MCF 10A (cell line): ENCODE results near the gene C1orf21. TPM values are rescaled to one million over a fixed set of nuclear protein-coding genes. Genes with fewer than 3 reads are reported as not detected.

Source experiments
- BruUV-seq: library from RNA; stranded (reverse); fragments of 400-500 nt; replicated peaks from 2 replicates; lab custom pipeline; 2021; lab: Mats Ljungman, UMichigan
- CTCF ChIA-PET: fragments of 300-600 bp; sonication (Branson Sonifier 250); formaldehyde crosslinking; extraction: SDS; loops from one replicate; lab custom pipeline; 2021; ENCODE audit warnings: antibody characterized with exemption, inconsistent platforms; lab: Yijun Ruan, JAX
- POLR2A ChIA-PET: fragments of 300-600, 350-650 bp; sonication (Branson Sonifier 250); formaldehyde crosslinking; extraction: SDS; loops from one replicate; lab custom pipeline; 2020; ENCODE audit warnings: antibody characterized with exemption, inconsistent platforms; lab: Yijun Ruan, JAX
- DNase-seq: peaks from one replicate; pipeline ENCODE4 v3.0.0-alpha.2; 2018; ENCODE audit not compliant: unreplicated experiment
- H3K27ac Mint-ChIP-seq: one replicate; pipeline ENCODE4 v1.8.0; 2022; ENCODE audit warnings: mild to moderate bottlenecking, low read depth, mixed read lengths; ENCODE audit not compliant: unreplicated experiment
- H3K27me3 Mint-ChIP-seq: one replicate; pipeline ENCODE4 v1.8.0; 2022; ENCODE audit warnings: mixed read lengths; ENCODE audit not compliant: insufficient read depth, unreplicated experiment
- H3K36me3 Mint-ChIP-seq: one replicate; pipeline ENCODE4 v1.8.0; 2022; ENCODE audit warnings: mild to moderate bottlenecking, moderate library complexity, mixed read lengths; ENCODE audit not compliant: insufficient read depth, unreplicated experiment
- H3K4me1 Mint-ChIP-seq: one replicate; pipeline ENCODE4 v1.8.0; 2022; ENCODE audit warnings: mixed read lengths; ENCODE audit not compliant: insufficient read depth, unreplicated experiment
- H3K4me3 Mint-ChIP-seq: one replicate; pipeline ENCODE4 v1.8.0; 2022; ENCODE audit warnings: mild to moderate bottlenecking, moderate library complexity, mixed read lengths; ENCODE audit not compliant: unreplicated experiment
- H3K9me3 Mint-ChIP-seq: one replicate; pipeline ENCODE4 v1.8.0; 2022; ENCODE audit warnings: mixed read lengths; ENCODE audit not compliant: unreplicated experiment
- intact Hi-C: fragments of 100-400 bp; cut with micrococcal nuclease; formaldehyde crosslinking; loops from 2 replicates; pipeline ENCODE4 v1.14.1; 2022
- total RNA-seq: library from RNA; stranded (reverse); gene quantifications from 2 replicates; pipeline ENCODE4 v1.2.3, GENCODE V29; 2022
- TF ChIP-seq, protein P1 (sequence below): fragments of 200-600 bp; IDR thresholded peaks from one replicate; pipeline ENCODE4 v1.8.0; 2022; ENCODE audit warnings: antibody characterized with exemption, mild to moderate bottlenecking; ENCODE audit not compliant: unreplicated experiment

The C1orf21 gene
- total RNA-seq, 1 experiment from 2014 or later: 23.2 TPM

DNA sequence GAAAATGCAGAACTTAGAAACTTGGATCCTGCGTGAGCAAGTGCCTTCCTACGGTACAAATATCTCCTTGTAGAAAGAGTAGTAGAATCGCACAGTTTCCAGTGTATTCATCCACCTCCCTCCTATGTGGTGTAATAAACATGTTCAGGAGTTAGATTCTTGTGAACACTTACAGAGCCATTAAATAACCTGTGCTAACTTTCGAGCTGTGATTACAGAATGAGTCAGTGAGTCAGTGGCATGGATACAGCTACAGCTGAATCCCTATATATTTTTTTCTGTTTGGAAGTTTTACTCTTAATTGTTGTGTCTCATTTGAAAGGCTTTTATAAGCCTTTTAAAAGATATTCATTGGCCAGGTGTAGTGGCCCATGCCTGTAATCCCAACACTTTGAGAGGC lies 219.1 kb downstream of the C1orf21 start:
- Mint-ChIP-seq H3K4me3 (no peak overlapping the region), H3K27ac (peak overlapping the region; percentile 39), H3K4me1 (peaks cover 26% of the 10 kb centered on the region), H3K27me3 (no peaks in the 10 kb centered on the region), H3K9me3 (no peaks in the 10 kb centered on the region), H3K36me3 (peaks cover 13% of the 10 kb centered on the region)
- TF ChIP-seq, protein P1, sequence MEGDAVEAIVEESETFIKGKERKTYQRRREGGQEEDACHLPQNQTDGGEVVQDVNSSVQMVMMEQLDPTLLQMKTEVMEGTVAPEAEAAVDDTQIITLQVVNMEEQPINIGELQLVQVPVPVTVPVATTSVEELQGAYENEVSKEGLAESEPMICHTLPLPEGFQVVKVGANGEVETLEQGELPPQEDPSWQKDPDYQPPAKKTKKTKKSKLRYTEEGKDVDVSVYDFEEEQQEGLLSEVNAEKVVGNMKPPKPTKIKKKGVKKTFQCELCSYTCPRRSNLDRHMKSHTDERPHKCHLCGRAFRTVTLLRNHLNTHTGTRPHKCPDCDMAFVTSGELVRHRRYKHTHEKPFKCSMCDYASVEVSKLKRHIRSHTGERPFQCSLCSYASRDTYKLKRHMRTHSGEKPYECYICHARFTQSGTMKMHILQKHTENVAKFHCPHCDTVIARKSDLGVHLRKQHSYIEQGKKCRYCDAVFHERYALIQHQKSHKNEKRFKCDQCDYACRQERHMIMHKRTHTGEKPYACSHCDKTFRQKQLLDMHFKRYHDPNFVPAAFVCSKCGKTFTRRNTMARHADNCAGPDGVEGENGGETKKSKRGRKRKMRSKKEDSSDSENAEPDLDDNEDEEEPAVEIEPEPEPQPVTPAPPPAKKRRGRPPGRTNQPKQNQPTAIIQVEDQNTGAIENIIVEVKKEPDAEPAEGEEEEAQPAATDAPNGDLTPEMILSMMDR: no peak
- ChIA-PET CTCF (interaction anchor here (1.2 to 2.3 kb wide), 3 partner anchors 23 to 75 kb away, joined by 3 to 8 read pairs (median 3); no protein-coding TSS in a partner anchor), POLR2A (interaction anchor here (0.8 to 1.6 kb wide), 7 partner anchors 11 to 1005 kb away, joined by 3 to 9 read pairs (median 4); no protein-coding TSS in a partner anchor)
- intact Hi-C loops: no loop called here
- peak; percentile 34 for DNase-seq
- no TSS peak for BruUV-seq

DNA sequence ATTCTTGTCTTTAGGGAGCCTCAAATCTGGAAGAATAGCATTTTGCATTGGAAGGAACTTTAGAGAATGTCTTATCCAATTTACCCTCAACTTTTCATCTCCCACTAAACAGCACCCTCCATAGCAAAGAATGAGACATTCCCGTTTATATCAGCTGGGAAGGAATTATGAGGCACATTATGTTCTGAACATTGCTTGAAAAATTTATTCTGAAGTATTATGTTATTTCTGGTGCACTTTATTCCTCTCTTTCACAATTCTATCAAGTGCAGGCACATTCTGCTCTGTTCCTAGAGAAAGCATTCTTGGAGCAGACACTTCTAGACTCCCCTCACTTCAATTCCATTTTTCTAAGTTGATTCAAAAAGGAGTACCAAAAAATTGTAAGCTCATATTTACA lies 220.0 kb downstream of the C1orf21 start:
- CTCF ChIA-PET: interaction anchor here (0.6 to 1.7 kb wide), 3 partner anchors 24 to 1251 kb away, joined by 3 read pairs; no protein-coding TSS in a partner anchor
- peak overlapping the region; percentile 39 for H3K27ac Mint-ChIP-seq
- no TSS peak for BruUV-seq

DNA sequence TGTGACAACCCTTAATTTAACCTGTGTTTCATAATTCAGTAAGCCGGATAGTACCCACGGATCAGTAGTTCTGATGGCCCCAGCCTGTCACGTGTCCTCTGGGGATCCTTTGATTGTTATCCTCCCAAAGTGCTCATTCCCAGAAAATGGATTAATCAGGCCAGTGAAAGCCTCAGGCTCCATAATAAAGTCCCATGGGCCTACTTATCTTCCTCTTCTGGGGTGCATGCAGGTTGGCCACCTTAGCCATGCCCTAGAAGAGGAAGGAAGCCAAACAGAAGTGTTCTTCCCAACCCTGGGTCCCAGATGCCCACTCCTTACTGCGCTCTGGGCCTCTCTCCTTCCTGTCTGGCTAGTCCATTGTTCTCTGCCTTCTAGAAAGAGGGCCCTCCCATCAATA lies 221.8 kb downstream of the C1orf21 start:
- H3K4me1 Mint-ChIP-seq: peaks cover 42% of the 10 kb centered on the region
- peak overlapping the region; percentile 63 for H3K27ac Mint-ChIP-seq
- peaks cover 17% of the 10 kb centered on the region for H3K36me3 Mint-ChIP-seq
- intact Hi-C loops: no loop called here
- no peaks in the 10 kb centered on the region for H3K9me3 Mint-ChIP-seq
- no TSS peak for BruUV-seq
- no peaks in the 10 kb centered on the region for H3K27me3 Mint-ChIP-seq
- DNase-seq: no peak
- ChIA-PET POLR2A (no interaction called here), CTCF (interaction anchor here (0.5 to 0.6 kb wide), 2 partner anchors 83 to 346 kb away, joined by 3 read pairs; no protein-coding TSS in a partner anchor)
- H3K4me3 Mint-ChIP-seq: no peak overlapping the region
- TF ChIP-seq, protein P1: no peak

More for the DNA sequence above, 220.0 kb downstream of the C1orf21 start:
- H3K9me3 Mint-ChIP-seq: no peaks in the 10 kb centered on the region
- no peaks in the 10 kb centered on the region for H3K27me3 Mint-ChIP-seq
- intact Hi-C loops: no loop called here
- no peak overlapping the region for H3K4me3 Mint-ChIP-seq
- no peak for DNase-seq
- POLR2A ChIA-PET: interaction anchor here (0.6 to 1.6 kb wide), 8 partner anchors 12 to 1081 kb away, joined by 3 to 9 read pairs (median 4); no protein-coding TSS in a partner anchor
- peaks cover 14% of the 10 kb centered on the region for H3K36me3 Mint-ChIP-seq
- H3K4me1 Mint-ChIP-seq: peaks cover 34% of the 10 kb centered on the region
- TF ChIP-seq, protein P1: no peak

DNA sequence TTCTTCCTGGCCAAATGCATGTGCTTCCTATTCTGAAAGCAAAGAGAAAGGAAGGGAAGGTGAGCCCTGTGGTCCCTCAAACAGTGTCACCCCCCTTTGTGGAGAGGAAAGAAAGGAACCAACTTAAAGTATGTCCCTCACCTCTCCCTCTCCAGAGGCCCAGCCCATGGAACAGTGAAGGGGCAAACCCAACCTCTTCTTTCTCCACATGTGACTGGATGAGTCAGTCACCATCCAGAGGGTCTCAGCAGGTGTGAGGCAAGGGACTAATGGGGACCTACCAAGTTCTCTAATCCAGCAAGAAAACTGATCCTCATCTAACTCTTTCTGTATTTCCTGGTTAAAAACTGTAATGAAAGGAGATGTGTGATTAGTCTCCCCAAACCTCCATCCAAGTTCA lies 222.2 kb downstream of the C1orf21 start:
- TF ChIP-seq, protein P1: no peak
- intact Hi-C loops: no loop called here
- Mint-ChIP-seq H3K4me3 (no peak overlapping the region), H3K27me3 (no peaks in the 10 kb centered on the region), H3K9me3 (no peaks in the 10 kb centered on the region), H3K27ac (peak overlapping the region; percentile 63), H3K4me1 (peaks cover 41% of the 10 kb centered on the region), H3K36me3 (peaks cover 21% of the 10 kb centered on the region)
- ChIA-PET CTCF (interaction anchor here (0.5 to 2.3 kb wide), 3 partner anchors 55 to 345 kb away, joined by 3 to 13 read pairs (median 3); no protein-coding TSS in a partner anchor), POLR2A (no interaction called here)
- no peak for DNase-seq
- no TSS peak for BruUV-seq
